Activated CD4-positive, alpha-beta T cell treated with anti-CD3 and anti-CD28 coated beads for 48 hours (primary cell): ENCODE results near the gene ARHGAP5.
"Not testable (repeated sequence)": the region's sequence is repeated elsewhere in the genome, so short reads cannot be mapped to it uniquely, and the experiment has no call there.

ENCODE experiments used
- DNase-seq: peaks from one replicate; pipeline ENCODE4 v3.0.0-alpha.2; 2020

Gene ARHGAP5

GRCh38 chr14:32110548-32110896 is 33.4 kb downstream of the ARHGAP5 start:
- DNase-seq: no peak

GRCh38 chr14:32121536-32121935 is 44.4 kb downstream of the ARHGAP5 start:
- DNase-seq: no peak

DNA sequence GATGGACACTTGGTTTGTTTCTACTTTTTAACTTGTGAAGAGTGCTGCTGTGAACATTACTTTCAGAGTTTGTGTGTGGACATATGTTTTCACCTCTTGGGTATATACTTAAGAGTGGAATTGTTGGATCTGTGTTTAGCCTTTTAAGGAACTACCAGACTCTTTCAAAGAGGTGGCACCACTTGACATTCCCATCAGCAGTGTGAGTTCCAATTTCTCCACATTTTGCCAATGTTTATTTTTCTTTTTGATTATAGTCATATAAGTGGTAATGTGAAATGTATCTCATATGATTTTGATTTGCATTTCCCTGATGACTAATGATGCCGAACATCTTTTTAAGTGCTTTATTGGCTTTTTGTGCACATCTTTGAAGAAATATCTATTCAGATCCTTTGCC is 44.8 kb downstream of the ARHGAP5 start:
- DNase-seq: no peak

DNA sequence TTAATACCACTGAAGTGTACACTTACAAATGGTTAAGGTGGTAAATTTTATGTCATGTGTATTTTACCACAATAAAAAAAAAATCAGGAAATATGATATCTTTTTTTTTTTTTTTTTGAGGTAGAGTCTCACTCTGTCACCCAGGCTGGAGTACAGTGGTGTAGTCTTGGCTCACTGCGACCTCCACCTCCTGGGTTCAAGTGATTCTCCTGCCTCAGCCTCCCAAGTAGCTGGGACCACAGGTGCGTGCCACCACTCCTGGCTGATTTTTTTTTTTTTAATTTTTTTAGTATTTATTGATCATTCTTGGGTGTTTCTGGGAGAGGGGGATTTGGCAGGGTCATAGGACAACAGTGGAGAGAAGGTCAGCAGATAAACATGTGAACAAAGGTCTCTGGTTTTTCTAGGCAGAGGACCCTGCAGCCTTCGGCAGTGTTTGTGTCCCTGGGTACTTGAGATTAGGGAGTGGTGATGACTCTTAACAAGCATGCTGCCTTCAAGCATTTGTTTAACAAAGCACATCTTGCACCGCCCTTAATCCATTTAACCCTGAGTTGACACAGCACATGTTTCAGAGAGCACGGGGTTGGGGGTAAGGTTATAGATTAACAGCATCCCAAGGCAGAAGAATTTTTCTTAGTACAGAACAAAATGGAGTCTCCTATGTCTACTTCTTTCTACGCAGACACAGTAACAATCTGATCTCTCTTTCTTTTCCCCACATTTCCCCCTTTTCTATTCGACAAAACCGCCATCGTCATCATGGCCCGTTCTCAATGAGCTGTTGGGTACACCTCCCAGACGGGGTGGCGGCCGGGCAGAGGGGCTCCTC is 50.0 kb downstream of the ARHGAP5 start:
- not testable (repeated sequence) for DNase-seq

GRCh38 chr14:32127731-32128654 is 50.9 kb downstream of the ARHGAP5 start:
- DNase-seq: not testable (repeated sequence)

DNA sequence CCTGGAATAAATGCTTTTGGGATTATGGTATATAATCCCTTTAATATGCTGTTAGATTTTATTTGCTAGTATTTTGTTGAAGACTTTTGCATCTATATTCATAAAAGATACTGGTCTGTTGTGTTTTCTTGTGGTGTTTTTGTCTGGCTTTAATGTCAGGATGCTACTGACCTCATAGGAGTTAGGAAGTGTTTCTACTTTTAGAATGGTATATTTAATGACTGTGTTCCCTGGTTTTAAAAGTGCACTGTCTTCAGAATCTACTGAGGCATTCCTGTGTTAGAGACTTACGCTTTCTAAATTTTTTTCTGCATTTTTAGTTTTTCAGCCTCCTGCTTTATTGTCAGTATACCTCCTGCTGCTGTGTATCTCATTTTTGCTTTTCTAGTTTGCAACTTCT is 51.6 kb downstream of the ARHGAP5 start:
- no peak for DNase-seq

DNA sequence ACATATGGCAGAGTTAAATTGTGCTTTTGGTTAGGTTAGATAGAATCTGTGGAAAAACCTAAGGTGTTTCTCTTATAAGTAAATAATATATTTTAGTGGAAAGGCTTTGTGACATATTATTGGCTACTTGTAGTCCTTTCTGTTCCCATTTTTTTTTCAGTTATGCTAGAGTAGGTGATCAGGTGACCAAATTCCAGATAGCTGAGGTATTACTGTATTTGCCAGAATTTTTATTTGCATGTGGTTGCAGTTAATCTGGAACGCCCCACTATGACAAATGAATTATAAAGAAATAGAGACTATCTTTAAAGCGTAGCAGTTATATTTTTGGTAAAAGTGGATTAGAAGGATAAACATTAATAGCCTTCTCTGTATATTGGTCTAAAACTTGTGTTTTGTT is 52.0 kb downstream of the ARHGAP5 start:
- no peak for DNase-seq

GRCh38 chr14:32131689-32132088 is 54.6 kb downstream of the ARHGAP5 start:
- not testable (repeated sequence) for DNase-seq

DNA sequence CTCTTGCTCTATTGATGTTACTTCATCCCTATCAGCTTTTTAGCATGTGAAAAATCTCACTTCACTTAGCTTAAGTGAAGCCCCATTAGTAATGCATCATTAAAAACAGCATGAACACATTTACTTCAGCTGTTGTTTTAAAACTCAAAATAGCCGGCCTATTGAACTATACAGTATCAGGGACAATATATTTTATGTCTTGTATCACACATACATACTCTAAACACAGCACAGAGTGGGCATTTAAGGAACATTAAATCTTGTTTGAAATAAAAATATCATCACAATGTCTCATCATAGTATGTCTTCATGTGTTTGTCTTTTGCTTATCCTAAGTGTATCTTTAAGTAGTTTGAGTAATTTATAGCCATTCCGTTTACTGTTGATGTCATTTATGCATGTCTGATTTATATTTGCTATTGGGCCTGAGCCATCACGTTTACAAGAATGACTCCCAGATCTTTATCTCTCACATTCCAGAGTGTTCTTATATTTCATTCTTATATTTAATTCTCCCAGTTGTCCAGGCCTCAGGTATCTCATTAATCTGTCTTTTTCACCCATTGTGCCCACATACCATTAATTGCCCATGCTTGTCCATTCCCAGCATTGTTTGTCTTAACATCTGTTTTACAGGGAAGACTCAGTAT is 57.5 kb downstream of the ARHGAP5 start:
- DNase-seq: no peak

DNA sequence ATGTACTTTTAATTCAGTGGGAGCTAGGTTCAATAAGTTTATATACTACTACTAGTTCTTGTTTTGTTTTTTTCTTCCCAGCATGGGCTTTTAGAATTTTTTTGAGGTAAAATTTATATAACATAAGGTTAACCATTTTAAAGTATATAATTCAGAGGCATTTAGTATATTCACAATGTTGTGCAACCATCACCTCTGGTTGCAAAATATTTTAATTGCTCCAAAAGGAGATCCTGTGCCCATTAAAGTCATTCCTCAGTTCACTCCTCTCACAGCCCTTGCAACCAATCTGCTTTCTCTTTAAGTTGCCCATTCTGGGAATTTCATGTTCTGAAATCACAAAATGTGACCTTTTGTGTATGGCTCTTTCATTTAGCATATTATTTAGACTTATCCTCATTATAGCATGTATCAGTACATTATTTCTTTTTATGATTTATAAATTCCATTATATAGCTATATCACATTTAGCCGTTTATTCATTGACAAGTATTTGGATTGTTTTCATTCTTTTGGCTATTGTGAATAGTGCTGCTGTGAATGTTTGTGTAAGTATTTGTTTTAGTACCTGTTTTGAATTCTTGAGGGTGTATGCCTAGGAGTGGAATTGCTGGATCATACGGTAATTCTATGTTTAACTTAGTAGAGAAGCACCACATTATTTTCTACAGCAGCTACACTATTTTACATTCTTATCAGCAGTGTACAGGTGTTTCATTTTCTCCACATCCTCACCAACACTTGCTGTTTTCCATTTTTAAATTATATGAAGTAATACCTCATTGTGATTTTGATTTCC is 59.1 kb downstream of the ARHGAP5 start:
- no peak for DNase-seq

DNA sequence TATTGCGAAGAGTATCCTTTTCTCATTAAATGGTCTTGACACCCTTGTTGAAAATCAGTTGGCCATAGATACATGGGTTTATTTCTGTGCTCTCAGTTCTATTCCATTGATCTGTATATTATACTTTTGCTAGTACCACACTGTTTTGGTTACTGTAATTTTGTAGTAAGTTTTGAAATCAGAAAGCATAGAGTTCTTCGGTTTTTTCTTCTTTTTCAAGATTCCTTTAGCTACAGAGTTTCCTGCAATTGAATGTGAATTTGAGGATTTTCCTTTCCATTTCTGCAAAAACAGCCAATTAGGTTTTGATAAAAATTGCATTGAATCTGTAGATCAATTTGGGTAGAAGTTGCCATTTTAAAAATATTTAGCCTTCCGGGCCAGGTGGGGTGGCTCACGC is 60.2 kb downstream of the ARHGAP5 start:
- DNase-seq: no peak

- DNase-seq: no peak
Observed at GRCh38 chr14:32137892-32138291, 60.8 kb downstream of the ARHGAP5 start.

DNA sequence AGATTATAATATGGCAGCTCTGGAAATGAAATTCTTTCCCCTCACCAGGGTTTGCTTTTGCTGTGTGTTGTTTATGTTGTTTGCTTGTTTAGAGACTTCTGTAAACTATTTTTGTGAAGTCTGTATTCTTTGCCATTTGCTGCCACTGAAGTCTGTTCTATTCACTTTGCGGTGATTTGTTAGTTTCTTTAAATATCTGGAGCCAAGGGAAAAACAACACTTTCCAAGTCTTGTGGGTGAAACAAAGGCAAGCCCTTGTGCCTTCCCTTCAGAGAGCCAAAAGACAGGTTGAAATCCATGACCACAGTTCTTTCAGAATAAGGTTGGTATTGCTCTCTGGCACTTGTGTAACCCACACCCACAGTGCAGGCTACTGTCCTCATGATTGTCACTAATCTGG is 65.2 kb downstream of the ARHGAP5 start:
- DNase-seq: no peak

DNA sequence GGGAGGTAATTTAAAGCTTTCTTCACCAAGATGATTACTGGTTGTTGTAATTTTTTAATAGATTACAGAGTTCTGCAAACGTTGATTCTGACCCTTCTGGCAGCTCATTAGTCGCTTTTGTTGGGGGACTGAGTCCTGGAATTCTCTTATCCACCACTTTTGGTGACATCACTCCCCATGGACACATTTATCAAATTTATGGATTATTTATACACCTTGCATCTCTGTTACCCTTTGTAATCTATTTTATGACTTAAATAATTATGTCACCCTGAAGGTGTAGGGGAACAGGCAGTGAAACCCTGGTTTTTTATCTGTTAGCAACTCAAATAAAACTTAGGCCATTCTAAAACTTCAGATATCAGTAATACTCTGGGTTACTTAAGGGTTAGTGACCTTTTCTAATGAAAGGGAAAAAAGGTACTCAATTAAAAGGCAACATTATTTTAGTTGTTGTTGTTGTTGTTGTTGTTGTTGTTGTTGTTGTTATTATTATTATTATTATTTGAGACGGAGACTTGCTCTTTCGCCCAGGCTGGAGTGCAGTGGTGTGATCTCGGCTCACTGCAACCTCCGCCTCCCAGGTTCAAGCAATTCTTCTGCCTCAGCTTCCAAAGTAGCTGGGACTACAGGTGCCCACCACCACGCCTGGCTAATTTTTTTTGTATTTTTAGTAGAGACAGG is 65.8 kb downstream of the ARHGAP5 start:
- DNase-seq: no peak

DNA sequence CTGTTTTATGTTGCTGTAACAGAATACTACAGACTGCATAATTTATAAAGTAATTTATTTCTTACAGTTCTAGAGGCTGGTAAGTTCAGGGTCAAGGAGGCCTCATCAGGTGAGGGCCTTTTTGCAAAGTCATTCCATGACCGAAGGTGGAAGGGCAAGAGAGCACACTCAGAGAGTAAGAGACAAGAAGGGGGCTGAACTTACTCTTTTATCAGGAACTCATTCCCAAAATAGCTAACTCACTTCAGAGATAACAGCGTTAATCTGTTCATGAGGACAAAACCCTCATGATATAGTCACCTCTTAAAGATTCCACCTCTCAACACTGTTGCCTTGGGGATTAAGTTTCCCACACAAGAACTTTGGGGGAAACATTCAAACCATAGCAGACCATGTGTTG is 73.3 kb downstream of the ARHGAP5 start:
- DNase-seq: no peak

GRCh38 chr14:32166029-32166428 is 88.9 kb downstream of the ARHGAP5 start:
- DNase-seq: no peak

DNA sequence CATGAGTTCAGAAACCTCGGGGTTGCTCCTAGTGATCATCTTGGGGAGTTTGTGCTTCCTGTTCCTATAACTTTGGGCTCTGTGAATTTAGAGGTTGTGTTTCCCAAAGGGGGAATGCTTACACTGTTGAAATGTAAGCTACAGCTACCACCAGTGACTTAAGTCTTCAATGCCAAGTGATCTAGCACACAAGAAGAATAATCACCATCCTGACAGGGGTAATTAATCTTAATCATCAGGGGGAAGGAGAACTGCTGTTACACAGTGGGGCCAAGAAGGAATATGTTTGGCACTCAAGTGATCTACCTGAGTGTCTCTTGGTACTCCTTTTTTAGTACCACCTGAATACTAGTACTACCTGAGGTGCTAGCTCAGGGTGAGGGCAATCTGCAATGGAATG is 89.8 kb downstream of the ARHGAP5 start:
- DNase-seq: no peak

- DNase-seq: no peak
Observed at GRCh38 chr14:32167907-32168306, 90.8 kb downstream of the ARHGAP5 start.

DNA sequence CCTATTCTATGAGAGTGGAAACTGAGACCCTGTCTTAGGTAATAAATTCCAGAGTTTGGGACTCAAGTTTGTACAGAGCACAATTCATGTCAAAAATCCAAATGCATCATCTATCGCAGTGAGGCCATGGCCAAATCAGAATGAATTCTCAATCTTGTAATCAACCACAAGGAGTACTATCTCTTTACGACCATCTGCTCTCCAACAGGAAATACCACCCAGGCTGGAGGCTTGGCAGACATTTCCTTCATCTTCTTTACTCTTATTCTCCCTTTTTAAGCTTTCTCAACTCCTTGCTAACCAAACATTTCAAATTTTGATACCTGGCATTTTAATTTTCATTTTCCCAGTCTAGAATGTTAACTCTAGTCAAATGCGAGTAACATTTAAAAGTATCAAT is 92.1 kb downstream of the ARHGAP5 start:
- no peak for DNase-seq

DNA sequence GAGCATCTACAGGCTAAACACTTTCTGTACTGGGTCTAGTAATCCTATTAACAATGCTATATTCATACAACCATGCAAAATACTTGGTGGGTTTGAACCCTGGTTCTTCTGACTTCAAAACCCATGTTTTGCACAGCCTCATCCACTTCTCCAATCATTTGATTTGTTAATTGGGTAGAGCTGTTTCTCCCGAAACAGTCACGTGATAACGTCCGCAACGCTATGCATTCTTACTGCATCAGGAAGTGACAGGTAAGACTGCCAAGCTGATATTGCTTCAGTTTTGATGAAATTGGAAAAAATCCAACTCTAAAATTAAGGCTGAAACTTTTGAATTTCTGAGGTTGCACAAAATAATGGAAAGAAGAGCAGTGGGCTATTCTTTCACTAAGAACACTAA is 94.4 kb downstream of the ARHGAP5 start:
- DNase-seq: no peak

GRCh38 chr14:32183151-32184058 is 106.3 kb downstream of the ARHGAP5 start:
- DNase-seq: no peak
